HepG2 (cell line): Measurements from ENCODE around the gene RNPEPL1.

Experiments used
- HES4 ChIP-seq: sonication (generic); formaldehyde crosslinking; IDR thresholded peaks from 2 replicates; pipeline ENCODE4 v1.9.0; 2021; ENCODE audit warnings: mild to moderate bottlenecking, missing genetic modification reagents, borderline replicate concordance
- RAD51 ChIP-seq: fragments of 450-650 bp; IDR thresholded peaks from 2 replicates; pipeline ENCODE4 v1.6.1; 2016; ENCODE audit warnings: borderline replicate concordance
- ZFP36L2 ChIP-seq: sonication (generic); formaldehyde crosslinking; IDR thresholded peaks from 2 replicates; pipeline ENCODE4 v1.4.0; 2020; ENCODE audit warnings: missing genetic modification reagents

GRCh38 chr2:240528406-240529040 is 39.8 kb upstream of the RNPEPL1 start:
- TF ChIP-seq RAD51 (no peak), HES4 (CRISPR knock-in tag) (no peak), ZFP36L2 (no peak)
